ENCODE data around the gene GRM7.
"Not testable (repeated sequence)": the region's sequence is repeated elsewhere in the genome, so short reads cannot be mapped to it uniquely, and the experiment has no call there.

Gene GRM7

GRCh38 chr3:6860954-6861624, at the start of gene GRM7:
GRM7 (plus strand) TSS chr3:6861115.
- DNase-seq: no peak

DNA sequence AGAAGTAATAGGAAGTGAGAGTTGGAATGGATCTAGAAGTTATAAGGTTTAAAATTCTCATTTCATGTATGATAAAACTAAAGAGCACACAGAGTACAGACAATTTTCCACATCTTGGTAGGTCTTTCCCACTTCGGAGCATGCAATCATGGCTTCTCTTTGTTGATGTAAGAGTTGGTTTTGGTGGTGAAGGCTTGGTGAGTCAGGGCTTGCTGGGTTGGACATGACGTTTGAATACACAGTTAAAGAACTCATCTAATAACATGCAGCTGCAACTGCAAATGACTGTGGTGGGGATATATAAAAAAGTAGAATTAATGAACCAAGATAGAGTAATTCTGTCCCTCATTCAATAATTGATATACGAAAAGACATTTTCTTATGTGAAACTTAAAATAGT, 39.5 kb upstream of the GRM7 start:
- DNase-seq: no peak

GRCh38 chr3:6825524-6825923, 35.4 kb upstream of the GRM7 start:
- DNase-seq: no peak

- DNase-seq: no peak
Observed at GRCh38 chr3:6827453-6827852, 33.5 kb upstream of the GRM7 start.

- DNase-seq: no peak
Observed at GRCh38 chr3:6844723-6845122, 16.2 kb upstream of the GRM7 start.

- DNase-seq: no peak
Observed at GRCh38 chr3:6854184-6854583, 6.7 kb upstream of the GRM7 start.

DNA sequence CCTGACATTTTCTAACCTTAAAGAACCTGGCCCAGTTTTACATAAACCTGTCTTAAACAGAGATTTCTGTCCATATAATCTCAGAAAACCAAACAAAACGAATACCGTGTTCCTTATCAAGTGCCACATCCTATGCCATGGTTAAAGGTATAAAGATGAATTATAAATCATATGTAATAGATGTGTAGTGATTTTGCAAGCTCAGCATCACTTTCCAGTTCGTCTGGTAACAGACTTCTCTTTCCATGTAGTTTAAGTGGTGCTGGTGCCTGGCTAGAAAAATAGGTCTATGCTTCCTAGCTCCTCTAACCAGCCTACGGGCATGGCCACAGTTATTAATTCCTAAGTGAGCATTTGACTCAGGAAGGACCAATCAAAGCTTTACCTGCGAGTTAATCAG, 3.4 kb upstream of the GRM7 start:
- no peak for DNase-seq

DNA sequence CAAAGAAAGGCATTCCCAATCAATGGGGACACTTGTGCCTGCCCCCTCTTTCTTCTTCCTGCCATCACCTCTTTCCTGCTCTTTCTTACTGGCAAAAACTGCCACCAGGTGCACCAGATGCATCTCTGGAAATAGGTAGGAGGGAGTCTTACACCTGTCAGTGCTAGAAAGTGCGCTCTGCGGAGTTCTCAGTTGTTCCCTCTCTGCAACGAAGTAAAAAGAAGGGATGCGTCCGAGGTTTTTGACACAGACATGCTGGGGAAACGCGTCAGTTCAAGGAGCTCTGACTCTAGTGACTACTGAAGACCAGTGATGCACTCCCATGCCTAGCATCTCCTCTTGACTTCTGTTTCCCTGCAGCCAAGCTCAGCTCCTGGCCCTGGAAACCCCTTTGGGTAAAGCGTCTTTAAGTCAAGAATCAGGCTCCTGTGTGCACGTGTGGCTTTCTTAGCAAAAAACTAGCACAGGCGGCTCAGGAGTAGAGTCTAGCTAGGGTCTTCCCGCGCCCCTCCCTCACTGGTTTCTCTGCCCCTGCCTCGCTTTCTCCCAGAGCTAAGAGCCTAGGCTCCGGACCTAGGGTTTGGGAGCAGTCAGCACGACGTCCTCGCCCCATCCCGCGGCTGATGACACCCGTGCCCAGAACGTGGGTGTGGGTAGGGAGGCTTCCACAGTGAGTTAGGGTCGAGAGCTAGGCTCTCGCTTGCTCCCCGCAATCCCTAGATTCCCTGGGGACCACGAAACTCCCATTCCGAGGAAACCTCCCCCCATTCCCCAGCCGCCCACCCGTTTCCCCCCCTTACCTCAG, 564 bp upstream of the GRM7 start:
- no peak for DNase-seq

- no peak for DNase-seq
Observed at GRCh38 chr3:6861625-6862000, 698 bp downstream of the GRM7 start.

GRCh38 chr3:6862041-6862879, 1.3 kb downstream of the GRM7 start:
- DNase-seq: no peak

GRCh38 chr3:6862880-6863195, 1.9 kb downstream of the GRM7 start:
- DNase-seq: no peak

- DNase-seq: no peak
Observed at GRCh38 chr3:6867269-6867668, 6.4 kb downstream of the GRM7 start.

GRCh38 chr3:6878731-6879130, 17.8 kb downstream of the GRM7 start:
- no peak for DNase-seq

- DNase-seq: no peak
Observed at GRCh38 chr3:6912240-6912639, 51.3 kb downstream of the GRM7 start.

DNA sequence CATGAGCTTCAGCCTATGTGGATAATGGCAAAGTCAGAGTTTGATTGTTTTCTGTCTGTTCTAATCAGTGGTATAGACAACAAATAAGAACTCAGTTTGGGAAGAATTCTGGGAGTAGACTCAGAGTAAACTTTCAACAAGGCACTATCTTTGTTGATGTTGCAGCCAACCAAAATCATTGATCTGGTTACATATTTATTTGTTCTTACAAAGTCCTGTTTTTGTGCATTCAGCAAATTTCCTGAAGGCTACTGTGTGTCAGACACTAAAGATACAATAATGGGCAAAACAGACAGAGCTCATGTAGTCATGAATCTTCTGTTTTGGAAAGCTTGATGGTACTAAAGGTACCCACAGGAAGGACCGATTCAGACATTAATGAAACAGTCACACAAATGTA, 55.0 kb downstream of the GRM7 start:
- no peak for DNase-seq

- DNase-seq: no peak
Observed at GRCh38 chr3:6921066-6921465, 60.2 kb downstream of the GRM7 start.

- no peak for DNase-seq
Observed at GRCh38 chr3:6921876-6922275, 61.0 kb downstream of the GRM7 start.

- DNase-seq: no peak
Observed at GRCh38 chr3:6928064-6928463, 67.1 kb downstream of the GRM7 start.

DNA sequence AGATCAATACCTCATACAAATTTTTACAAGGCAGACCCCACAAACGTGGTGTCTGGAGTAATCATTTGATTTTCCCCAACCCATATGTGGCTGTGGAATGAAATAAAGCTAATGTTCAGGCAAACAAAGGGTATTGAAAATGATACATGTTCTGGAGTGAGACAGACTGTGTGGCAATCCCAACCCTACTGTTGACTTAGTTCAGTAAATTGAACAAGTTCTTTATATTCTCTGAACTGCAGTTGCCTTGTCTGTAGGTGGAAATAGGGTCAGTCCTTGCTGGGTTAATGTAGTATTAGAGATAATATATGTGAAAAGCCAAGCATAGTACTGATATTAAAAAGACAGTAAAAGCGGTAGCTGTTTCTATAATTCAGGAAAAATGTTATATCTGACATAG, 69.0 kb downstream of the GRM7 start:
- no peak for DNase-seq

- not testable (repeated sequence) for DNase-seq
Observed at GRCh38 chr3:6935418-6935817, 74.5 kb downstream of the GRM7 start.

GRCh38 chr3:6935970-6936369, 75.1 kb downstream of the GRM7 start:
- DNase-seq: no peak

DNA sequence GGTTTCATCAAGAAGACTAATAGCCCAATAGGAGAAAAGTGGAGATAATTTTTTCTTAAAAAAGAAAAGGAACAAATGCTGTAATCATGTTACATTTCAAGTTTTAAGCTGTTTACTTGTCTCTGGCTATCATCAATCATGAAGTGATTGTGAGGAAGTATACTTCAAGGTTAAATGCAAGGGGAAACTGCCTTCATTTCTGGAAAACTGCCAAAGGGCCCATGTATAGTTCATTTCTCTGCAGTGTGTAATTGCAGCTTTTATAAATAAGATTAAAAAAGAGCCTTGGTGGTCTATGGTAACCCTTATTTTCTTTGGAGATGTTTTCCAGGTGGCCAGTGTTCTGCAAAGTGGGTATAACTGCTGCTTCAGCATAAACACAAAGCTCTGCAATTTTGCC, 101.9 kb downstream of the GRM7 start:
- DNase-seq: no peak

GRCh38 chr3:6965881-6966280, 105.0 kb downstream of the GRM7 start:
- no peak for DNase-seq

GRCh38 chr3:6971933-6972332, 111.0 kb downstream of the GRM7 start:
- DNase-seq: no peak

Data from MV-4-11 (cell line).